HG03196 (cell line): ENCODE data around the gene TSC2.
A peak's percentile ranks its signal among the peaks of the same experiment; 100 is the strongest.
"Not testable (repeated sequence)": the region's sequence is repeated elsewhere in the genome, so short reads cannot be mapped to it uniquely, and the experiment has no call there.

Experiments
- ATAC-seq: cut with Tn5 transposase; IDR thresholded peaks from one replicate; pipeline ENCODE4 v1.9.1; 2021; ENCODE audit not compliant: unreplicated experiment

Gene TSC2

GRCh38 chr16:2009791-2010510 lies 37.8 kb upstream of the TSC2 start, which contains the start of gene ZNF598:
Gene ZNF598 (minus strand): TSS chr16:2009821.
- peak; percentile 70 for ATAC-seq

- ATAC-seq: not testable (repeated sequence)
Measured at GRCh38 chr16:2011726-2012125, 36.1 kb upstream of the TSC2 start.

GRCh38 chr16:2013527-2013926 lies 34.3 kb upstream of the TSC2 start:
- no peak for ATAC-seq

GRCh38 chr16:2015117-2015946 lies 32.5 kb upstream of the TSC2 start:
- ATAC-seq: no peak

GRCh38 chr16:2015947-2016208 lies 31.9 kb upstream of the TSC2 start:
- no peak for ATAC-seq

- ATAC-seq: no peak
Measured at GRCh38 chr16:2016407-2016922, 31.3 kb upstream of the TSC2 start.

- no peak for ATAC-seq
Measured at GRCh38 chr16:2019518-2019920, 28.3 kb upstream of the TSC2 start, which contains the start of gene NPW. Gene NPW (plus strand): TSS chr16:2019785.

- no peak for ATAC-seq
Measured at GRCh38 chr16:2019921-2020831, 27.6 kb upstream of the TSC2 start.

- ATAC-seq: no peak
Measured at GRCh38 chr16:2022723-2023091, 25.1 kb upstream of the TSC2 start.

GRCh38 chr16:2023092-2024031 lies 24.4 kb upstream of the TSC2 start:
- peak; percentile 73 for ATAC-seq

GRCh38 chr16:2024032-2024420 lies 23.8 kb upstream of the TSC2 start:
- ATAC-seq: no peak

GRCh38 chr16:2025251-2025650 lies 22.5 kb upstream of the TSC2 start:
- ATAC-seq: no peak

- no peak for ATAC-seq
Measured at GRCh38 chr16:2025878-2026460, 21.8 kb upstream of the TSC2 start.

GRCh38 chr16:2026461-2027023 lies 21.2 kb upstream of the TSC2 start, which contains the start of gene NHERF2:
Gene NHERF2 (plus strand): TSS chr16:2026902. CDS start chr16:2027006, 104 bp downstream.
- no peak for ATAC-seq

GRCh38 chr16:2027024-2028010 lies 20.5 kb upstream of the TSC2 start:
- no peak for ATAC-seq

GRCh38 chr16:2028146-2028545 lies 19.6 kb upstream of the TSC2 start:
- ATAC-seq: no peak

GRCh38 chr16:2028620-2029220 lies 19.1 kb upstream of the TSC2 start:
- no peak for ATAC-seq

GRCh38 chr16:2029350-2029749 lies 18.4 kb upstream of the TSC2 start:
- ATAC-seq: no peak
